HFFc6 (cell line): ENCODE results near the gene FAM131C. TPM values are rescaled to one million over a fixed set of nuclear protein-coding genes. Genes with fewer than 3 reads are reported as not detected.
"Not testable (repeated sequence)": the region's sequence is repeated elsewhere in the genome, so short reads cannot be mapped to it uniquely, and the experiment has no call there.

Experiments
- DNase-seq: peaks from one replicate; pipeline ENCODE4 v3.0.0-alpha.2; 2018
- H3K27ac Mint-ChIP-seq: 2 replicates; pipeline ENCODE4 v1.8.0; 2020; ENCODE audit warnings: mild to moderate bottlenecking, mixed read lengths
- H3K27me3 Mint-ChIP-seq: 2 replicates; pipeline ENCODE4 v1.8.0; 2021; ENCODE audit warnings: mild to moderate bottlenecking, moderate library complexity, mixed read lengths; ENCODE audit not compliant: insufficient read depth
- H3K36me3 Mint-ChIP-seq: 2 replicates; pipeline ENCODE4 v1.8.0; 2021; ENCODE audit warnings: low read depth, mixed read lengths
- H3K4me1 Mint-ChIP-seq: 2 replicates; pipeline ENCODE4 v1.8.0; 2020; ENCODE audit warnings: low read depth, mixed read lengths
- H3K4me3 Mint-ChIP-seq: 2 replicates; pipeline ENCODE4 v1.8.0; 2020; ENCODE audit warnings: mild to moderate bottlenecking, moderate library complexity, mixed read lengths
- H3K9me3 Mint-ChIP-seq: 2 replicates; pipeline ENCODE4 v1.8.0; 2020; ENCODE audit warnings: mild to moderate bottlenecking, mixed read lengths
- total RNA-seq, 6 experiments: library from RNA; stranded (reverse); fragmentation: NEBNext Ultra II Directional; extraction: Animal tissue kit (Norgen Biotek cat#: 25700); gene quantifications; 2 replicates in 1 of 6; 3 replicates in 5 of 6; pipeline ENCODE4 v1.2.3, GENCODE V29; 2021
- TF ChIP-seq, protein P1 (sequence below): fragments of 200-600 bp; sonication (generic); IDR thresholded peaks from 2 replicates; pipeline ENCODE4 v1.5.0; 2021; ENCODE audit warnings: antibody characterized with exemption, mild to moderate bottlenecking

The FAM131C gene
- total RNA-seq, 6 experiments from 2014 or later, result 0.26 to 1.3 (median 0.74) TPM

DNA sequence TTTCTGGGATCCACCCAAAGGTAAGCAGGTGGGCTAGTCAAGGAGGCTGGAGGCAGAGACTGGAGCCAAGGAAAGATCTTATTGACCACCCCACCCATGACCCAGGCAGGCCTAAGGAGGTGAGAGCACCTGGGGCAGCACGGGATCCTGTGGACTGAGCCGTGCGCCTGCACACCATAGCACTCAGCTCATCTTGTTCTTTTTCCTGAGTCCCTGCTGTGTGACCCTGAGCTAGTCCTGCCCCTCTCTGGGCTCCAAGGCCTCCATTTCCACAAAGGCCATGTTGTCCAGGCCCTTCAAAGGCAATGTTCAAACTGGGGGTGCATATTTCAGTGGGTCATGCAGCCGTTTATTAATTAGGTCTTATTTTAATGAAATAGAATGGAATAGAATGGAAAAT lies 7.2 kb downstream of the FAM131C start:
- Mint-ChIP-seq H3K27me3 (peaks cover 14% of the 10 kb centered on the region), H3K4me1 (peaks cover 21% of the 10 kb centered on the region), H3K9me3 (no peaks in the 10 kb centered on the region), H3K4me3 (no peak overlapping the region), H3K36me3 (no peaks in the 10 kb centered on the region), H3K27ac (no peak overlapping the region)
- TF ChIP-seq, protein P1, sequence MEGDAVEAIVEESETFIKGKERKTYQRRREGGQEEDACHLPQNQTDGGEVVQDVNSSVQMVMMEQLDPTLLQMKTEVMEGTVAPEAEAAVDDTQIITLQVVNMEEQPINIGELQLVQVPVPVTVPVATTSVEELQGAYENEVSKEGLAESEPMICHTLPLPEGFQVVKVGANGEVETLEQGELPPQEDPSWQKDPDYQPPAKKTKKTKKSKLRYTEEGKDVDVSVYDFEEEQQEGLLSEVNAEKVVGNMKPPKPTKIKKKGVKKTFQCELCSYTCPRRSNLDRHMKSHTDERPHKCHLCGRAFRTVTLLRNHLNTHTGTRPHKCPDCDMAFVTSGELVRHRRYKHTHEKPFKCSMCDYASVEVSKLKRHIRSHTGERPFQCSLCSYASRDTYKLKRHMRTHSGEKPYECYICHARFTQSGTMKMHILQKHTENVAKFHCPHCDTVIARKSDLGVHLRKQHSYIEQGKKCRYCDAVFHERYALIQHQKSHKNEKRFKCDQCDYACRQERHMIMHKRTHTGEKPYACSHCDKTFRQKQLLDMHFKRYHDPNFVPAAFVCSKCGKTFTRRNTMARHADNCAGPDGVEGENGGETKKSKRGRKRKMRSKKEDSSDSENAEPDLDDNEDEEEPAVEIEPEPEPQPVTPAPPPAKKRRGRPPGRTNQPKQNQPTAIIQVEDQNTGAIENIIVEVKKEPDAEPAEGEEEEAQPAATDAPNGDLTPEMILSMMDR, result no peak
- DNase-seq, result no peak

DNA sequence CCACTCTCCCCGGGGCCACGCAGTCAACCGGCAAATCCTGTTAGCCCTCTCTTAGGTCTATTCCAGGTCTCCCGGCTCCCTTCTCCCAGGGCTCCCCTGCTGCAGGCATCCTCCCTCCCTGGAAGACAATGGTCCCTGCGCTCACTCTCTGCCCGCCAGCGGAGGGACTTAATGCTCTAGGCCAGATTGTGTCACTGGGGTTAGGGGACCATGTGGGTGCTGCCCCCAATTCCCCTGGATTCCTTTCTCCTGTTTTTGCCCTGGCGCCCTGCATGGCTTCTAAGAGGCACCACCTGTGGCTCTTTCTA lies 8.2 kb downstream of the FAM131C start:
- Mint-ChIP-seq H3K27ac (no peak overlapping the region), H3K27me3 (peaks cover 16% of the 10 kb centered on the region)

DNA sequence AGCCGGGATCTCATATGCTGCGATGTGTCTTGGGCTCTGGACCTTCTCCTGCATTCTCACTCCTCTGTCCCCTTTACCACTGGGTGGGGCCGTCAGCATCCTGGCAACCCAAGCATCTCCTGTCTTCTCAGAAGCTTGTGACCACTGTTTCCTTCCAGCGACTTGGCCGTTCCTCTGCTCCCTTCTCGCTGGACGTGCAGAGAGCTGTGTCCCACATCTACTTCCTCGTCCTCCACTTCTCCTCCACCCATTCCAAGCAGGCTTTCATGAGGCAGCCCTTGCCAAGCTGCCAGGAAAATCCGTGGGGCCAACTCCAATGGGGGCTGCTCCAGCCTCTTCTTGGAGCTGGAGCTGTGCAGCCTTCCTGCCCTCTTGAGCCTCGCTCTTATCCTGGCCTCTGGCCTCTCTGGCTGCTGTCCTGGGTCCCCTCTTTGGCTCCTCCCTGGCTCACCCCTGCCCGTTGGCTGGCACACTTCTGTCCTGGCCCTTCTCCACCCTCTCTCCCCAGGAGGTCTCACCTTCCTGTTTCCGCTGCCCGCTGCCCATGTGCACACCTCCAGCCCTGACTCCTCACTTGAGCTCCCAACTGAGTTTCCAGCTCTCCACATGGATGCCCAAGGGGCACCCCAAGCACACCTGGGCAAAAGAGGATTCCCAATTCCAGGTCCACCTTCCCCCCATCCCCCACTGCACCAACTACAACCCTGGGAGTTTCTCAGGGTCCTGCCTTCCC lies 8.7 kb downstream of the FAM131C start:
- Mint-ChIP-seq H3K27ac (no peak overlapping the region), H3K4me3 (no peak overlapping the region)

More for the DNA sequence above, 8.2 kb downstream of the FAM131C start:
- peaks cover 21% of the 10 kb centered on the region for H3K4me1 Mint-ChIP-seq
- TF ChIP-seq, protein P1, result no peak
- no peak for DNase-seq
- H3K9me3 Mint-ChIP-seq, result no peaks in the 10 kb centered on the region
- H3K36me3 Mint-ChIP-seq, result no peaks in the 10 kb centered on the region
- H3K4me3 Mint-ChIP-seq, result no peak overlapping the region

DNA sequence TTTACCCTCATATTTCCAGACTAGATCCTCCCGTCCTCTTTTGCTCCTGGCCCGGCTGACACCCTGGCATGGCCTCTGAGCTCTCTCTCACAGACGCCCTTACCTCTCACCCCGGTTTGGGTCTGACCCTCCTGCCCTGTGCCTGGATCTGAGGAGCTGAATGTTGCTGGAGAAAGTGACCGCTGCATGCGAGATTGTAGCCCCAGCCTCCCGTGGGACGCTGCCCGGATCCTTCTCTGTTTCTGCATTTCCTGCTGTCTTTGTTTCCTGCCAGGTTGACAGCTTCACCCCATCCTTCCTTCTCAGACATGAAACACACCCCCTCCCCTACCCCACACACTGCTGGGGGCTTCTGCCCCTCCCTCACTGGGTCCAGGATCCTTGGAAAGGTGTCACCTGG lies 9.5 kb downstream of the FAM131C start:
- H3K9me3 Mint-ChIP-seq, result no peaks in the 10 kb centered on the region
- DNase-seq, result no peak
- H3K36me3 Mint-ChIP-seq, result no peaks in the 10 kb centered on the region
- H3K27me3 Mint-ChIP-seq, result peaks cover 18% of the 10 kb centered on the region
- H3K27ac Mint-ChIP-seq, result no peak overlapping the region
- peaks cover 20% of the 10 kb centered on the region for H3K4me1 Mint-ChIP-seq
- H3K4me3 Mint-ChIP-seq, result no peak overlapping the region
- TF ChIP-seq, protein P1, result no peak

More for the DNA sequence above, 8.7 kb downstream of the FAM131C start:
- Mint-ChIP-seq H3K27me3 (peaks cover 18% of the 10 kb centered on the region), H3K4me1 (peaks cover 21% of the 10 kb centered on the region), H3K36me3 (no peaks in the 10 kb centered on the region), H3K9me3 (no peaks in the 10 kb centered on the region)
- no peak for DNase-seq
- TF ChIP-seq, protein P1, result peak; percentile 37; the same call in 1 of the 2 replicates

DNA sequence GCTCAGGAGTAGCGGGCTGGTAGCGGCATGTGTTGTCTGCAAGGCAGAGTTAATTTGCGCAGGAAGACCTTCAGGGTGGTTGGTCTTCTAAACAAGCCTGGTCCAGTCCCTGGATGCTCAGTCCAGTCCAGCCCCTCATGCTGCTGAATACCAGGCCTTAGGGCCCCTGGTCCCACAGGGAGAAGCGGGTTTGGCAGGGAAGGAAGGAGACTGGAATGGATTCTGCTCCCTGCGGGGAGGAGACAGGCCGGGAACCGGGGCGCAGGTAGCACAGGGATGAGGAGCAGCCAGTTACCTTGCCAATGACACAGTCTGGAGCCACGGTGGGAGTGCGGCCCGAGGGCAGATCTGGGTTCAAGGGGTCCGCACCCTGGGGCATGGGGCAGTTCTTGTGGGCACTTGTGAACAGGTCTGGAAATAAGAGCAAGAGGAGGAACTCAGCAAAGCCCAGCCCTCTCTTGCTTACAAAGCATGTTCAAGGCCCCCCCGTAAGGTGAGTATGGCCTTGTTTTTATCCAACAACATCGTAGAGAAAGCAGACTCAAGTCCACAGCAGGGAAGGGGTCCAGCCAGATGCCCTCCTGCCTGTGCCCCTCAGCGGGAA lies 10.1 kb downstream of the FAM131C start:
- TF ChIP-seq, protein P1, result no peak
- H3K36me3 Mint-ChIP-seq, result no peaks in the 10 kb centered on the region
- H3K4me1 Mint-ChIP-seq, result peaks cover 14% of the 10 kb centered on the region
- H3K27ac Mint-ChIP-seq, result no peak overlapping the region
- DNase-seq, result no peak
- H3K27me3 Mint-ChIP-seq, result peaks cover 18% of the 10 kb centered on the region
- H3K9me3 Mint-ChIP-seq, result no peaks in the 10 kb centered on the region
- no peak overlapping the region for H3K4me3 Mint-ChIP-seq

DNA sequence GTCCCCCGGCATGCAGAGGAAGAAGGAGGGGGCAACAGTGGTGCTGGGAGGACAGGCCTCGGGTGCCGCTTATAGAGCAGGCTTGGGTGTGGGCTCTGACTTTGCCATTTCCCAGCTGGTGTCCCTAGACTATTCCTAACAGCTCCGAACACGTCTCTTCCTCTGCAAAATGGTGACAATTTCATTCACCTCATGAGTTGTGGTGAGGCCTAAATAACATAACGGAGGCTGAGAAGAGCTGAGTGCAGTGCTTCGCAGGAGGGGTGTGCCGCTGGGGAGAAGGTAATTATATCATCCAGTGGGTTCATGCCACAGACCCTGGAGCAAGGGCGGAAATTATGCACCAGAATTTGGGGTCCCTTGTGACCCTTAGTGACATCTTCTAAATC lies 10.8 kb downstream of the FAM131C start:
- not testable (repeated sequence) for H3K4me1 Mint-ChIP-seq, H3K9me3 Mint-ChIP-seq, H3K27ac Mint-ChIP-seq, DNase-seq, H3K36me3 Mint-ChIP-seq, H3K4me3 Mint-ChIP-seq
- H3K27me3 Mint-ChIP-seq, result peaks cover 17% of the 10 kb centered on the region

DNA sequence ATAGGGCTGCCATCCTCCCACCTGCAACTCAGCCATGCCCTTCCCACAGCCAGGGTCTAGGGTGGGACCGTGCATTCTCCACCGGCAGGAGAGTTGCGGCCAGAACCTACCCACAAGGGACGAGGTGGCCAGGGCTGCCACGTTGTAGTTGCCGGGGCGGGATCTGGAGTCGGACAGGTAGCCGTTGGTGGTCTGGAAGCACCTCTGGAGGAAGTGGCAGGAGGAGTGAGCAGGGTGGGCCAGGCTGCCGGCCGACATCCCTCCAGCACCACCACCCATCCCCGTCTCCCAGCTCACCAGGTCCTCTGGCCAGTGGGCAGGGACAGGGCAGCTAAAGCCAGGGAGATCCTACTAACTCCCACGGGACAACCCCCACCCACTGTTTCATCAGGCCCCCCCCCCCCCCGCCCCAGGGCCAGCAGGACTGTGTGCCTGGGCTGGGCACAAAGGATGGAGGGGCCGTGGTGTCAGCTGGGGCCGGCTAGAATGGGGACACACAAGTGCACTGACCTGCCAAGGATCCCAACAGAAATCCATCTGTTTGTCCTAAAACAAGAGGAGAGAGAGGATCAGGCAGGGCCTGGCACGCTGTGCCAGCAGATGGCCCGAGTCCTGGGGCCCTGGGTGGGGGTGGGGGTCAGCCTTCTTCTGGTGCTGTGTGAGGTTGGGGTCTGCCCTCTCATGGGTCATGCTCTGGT lies 11.3 kb downstream of the FAM131C start:
- H3K27ac Mint-ChIP-seq, H3K4me1 Mint-ChIP-seq, DNase-seq, H3K4me3 Mint-ChIP-seq, H3K36me3 Mint-ChIP-seq, H3K9me3 Mint-ChIP-seq: not testable (repeated sequence)
- peaks cover 17% of the 10 kb centered on the region for H3K27me3 Mint-ChIP-seq
